Ecto neural progenitor cell (in vitro differentiated cells): ENCODE data around the gene NRIP2.
"Not testable (repeated sequence)": the region's sequence is repeated elsewhere in the genome, so short reads cannot be mapped to it uniquely, and the experiment has no call there.

ENCODE experiments used
- DNase-seq: peaks from one replicate; pipeline ENCODE4 v3.0.0-alpha.2; 2018; ENCODE audit warnings: low spot score

The NRIP2 gene, protein sequence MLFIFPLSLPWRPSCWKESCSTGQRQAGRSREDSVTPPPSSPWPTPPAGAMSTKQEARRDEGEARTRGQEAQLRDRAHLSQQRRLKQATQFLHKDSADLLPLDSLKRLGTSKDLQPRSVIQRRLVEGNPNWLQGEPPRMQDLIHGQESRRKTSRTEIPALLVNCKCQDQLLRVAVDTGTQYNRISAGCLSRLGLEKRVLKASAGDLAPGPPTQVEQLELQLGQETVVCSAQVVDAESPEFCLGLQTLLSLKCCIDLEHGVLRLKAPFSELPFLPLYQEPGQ

GRCh38 chr12:2834581-2835491 is at the start of gene NRIP2:
NRIP2 (minus strand) TSS chr12:2835035; CDS start chr12:2834983, 52 bp downstream.
- DNase-seq, result no peak

DNA sequence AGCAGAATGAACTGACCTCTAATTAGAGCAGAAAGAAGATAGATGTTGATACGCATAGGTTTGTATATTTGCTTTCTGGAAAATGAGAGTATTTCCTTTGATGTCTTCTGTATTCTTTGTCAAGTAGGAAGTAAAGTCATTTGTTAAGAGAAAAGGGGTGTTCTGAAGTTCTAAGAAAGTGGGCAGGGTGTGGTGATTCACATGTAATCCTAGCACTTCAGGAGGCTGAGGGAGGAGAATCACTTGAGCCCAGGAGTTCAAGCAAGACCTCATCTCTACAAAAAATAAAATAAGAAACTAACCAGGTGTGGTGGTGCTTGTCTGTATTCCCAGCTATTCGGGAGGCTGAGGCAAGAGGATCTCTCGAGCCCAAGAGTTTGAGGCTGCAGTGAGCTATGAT is 45.0 kb upstream of the NRIP2 start:
- DNase-seq, result no peak

- no peak for DNase-seq
Observed at GRCh38 chr12:2877953-2878732, 43.3 kb upstream of the NRIP2 start.

- peak; percentile 99 for DNase-seq
Observed at GRCh38 chr12:2877047-2877952, 42.5 kb upstream of the NRIP2 start, which contains the start of the genes FOXM1 and RHNO1. FOXM1 (minus strand) TSS chr12:2877174; CDS start chr12:2874478, 2,696 bp downstream. RHNO1 (plus strand) TSS chr12:2877223; CDS start chr12:2885367, 8,144 bp downstream.

DNA sequence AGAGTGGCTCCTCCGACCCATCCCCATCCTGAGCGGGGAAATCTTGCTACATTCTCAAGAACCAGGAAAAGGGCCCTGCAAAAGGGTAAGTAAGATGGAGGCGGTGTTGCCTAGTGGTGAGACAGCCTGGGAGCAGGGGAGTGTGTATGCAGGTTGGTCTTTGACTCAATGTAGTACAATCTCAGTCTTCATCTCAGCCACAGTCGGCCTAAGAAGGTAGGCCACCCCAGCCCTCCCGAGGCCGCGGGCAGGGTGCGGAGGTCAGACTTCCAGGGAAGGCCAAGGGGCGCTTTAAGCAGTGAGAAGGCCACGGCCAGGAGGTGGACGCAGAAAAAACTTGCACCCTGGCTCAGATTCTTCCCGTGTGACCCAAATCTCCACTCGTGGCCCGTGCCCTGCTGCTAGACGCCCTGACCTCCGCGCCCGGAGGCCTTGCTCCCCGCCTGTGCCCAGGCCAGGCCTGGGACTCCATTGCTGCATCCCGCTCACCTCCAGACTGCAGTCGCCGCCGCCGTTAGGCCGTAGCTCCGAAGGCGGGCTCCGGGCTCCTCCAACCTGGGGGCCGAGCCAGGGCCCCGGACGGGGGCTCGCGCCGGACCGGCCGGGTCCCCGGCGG is 41.7 kb upstream of the NRIP2 start:
- DNase-seq, result no peak

DNA sequence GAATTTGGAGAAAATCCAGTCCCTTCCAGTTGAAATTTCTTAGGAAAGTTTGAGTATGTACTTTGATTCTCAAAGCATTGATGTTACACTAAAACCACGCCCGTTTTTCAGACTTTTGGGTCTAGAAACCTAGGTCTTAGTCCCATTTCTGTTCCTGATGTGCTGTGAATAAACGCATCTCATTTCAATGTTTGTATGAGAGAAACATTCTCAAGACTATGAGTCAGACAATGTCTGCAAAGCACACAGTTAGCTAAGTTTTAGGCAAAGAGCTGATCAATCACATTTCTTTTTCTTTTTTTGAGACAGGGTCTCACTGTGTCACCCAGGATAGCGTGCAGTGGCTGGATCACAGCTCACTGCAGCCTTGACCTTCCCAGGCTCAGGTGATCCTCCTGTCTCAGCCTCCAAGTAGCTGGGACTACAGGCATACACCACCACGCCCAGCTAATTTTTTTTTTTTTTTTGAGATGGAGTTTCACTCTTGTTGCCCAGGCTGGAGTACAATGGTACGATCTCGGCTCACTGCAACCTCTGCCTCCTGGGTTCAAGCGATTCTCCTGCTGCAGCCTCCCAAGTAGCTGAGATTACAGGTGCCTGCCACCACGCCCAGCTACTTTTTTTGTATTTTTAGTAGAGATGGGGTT is 34.3 kb upstream of the NRIP2 start:
- DNase-seq, result not testable (repeated sequence)

GRCh38 chr12:2864198-2864597 is 29.4 kb upstream of the NRIP2 start:
- DNase-seq, result no peak

DNA sequence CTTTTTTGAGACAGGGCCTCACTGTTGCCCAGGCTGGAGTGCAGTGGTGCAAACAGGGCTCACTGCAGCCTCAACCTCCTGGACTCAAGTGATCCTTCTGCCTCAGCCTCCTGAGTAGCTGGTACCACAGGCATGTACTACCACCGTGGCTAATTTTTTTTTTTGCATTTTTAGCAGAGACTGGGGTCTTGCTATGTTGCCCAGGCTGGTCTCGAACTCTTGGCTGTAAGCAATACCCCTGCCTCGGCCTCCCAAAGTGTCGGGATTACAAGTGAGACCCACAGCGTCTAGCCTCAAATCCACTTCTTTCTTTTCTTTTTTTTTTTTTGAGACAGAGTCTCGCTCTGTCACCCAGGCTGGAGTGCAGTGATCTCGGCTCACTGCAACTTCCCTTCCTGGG is 28.6 kb upstream of the NRIP2 start:
- not testable (repeated sequence) for DNase-seq

GRCh38 chr12:2862876-2863275 is 28.0 kb upstream of the NRIP2 start:
- DNase-seq, result no peak

DNA sequence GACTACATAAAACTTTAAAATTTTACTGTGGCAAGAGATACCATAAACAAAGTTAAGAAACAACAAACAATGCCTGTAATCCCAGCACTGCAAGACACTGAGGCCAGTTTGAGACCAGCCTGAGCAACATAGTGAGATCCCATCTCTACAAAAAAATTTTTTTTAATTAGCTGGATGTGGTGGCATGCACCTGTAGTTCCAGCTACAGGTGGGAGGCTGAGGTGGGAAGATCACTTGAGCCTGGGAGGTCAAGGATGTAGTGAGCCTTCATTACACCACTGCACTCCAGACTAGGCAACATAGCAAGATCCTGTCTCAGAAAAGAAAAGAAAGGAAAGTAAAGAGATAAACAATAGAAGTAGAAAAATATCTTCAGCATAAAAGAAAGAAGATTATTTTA is 25.3 kb upstream of the NRIP2 start:
- no peak for DNase-seq

- DNase-seq, result no peak
Observed at GRCh38 chr12:2858944-2859421, 24.1 kb upstream of the NRIP2 start.

GRCh38 chr12:2858334-2858733 is 23.5 kb upstream of the NRIP2 start:
- DNase-seq, result no peak

GRCh38 chr12:2857576-2857975 is 22.7 kb upstream of the NRIP2 start:
- DNase-seq, result no peak

DNA sequence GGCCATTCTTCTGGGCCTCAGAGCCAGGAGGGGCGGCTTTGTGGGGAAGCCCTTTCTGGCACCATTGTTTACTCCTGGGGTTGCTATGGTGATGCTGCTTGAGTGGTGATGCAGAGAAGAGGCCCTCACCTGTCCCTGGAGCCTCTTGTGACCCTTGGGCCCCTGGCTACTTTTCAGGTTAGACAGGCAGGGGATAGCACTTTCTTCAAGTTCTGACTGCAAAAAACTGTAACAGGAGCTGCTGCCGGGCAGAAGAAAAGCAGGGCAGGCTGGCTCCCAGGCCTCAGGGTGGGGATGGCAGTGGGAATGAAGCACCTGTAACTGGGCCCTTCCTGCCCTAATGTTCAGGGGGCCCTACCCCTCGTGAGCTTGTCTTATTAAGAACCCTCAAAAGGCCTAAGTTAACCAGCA is 22.2 kb upstream of the NRIP2 start, which contains the start of gene TEX52:
Gene TEX52 (minus strand): TSS at position 19 of the 411 bp plus-strand sequence. CDS start 13 bp downstream, at position 6.
- DNase-seq, result no peak

GRCh38 chr12:2856051-2856450 is 21.2 kb upstream of the NRIP2 start:
- DNase-seq, result no peak

DNA sequence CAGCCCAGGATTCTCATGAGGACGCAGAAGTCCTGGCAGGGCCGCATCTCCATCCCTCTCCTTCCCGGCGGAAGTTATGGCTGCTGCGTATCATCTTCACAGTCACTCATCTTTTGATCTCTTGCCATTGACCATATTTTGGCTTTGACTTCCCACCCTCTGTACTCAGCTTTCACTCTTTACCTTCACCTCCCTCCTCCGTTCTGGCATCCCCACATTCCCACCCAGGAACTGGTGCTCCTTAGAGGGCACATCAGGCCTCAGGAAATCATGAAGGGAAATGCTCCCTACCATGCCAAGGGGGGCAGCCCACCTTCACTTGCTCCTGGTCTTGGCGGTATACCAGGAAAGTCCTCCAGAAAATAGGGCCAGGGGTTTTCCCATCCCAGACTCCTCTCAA is 20.7 kb upstream of the NRIP2 start:
- no peak for DNase-seq

GRCh38 chr12:2854669-2855453 is 20.0 kb upstream of the NRIP2 start:
- no peak for DNase-seq

DNA sequence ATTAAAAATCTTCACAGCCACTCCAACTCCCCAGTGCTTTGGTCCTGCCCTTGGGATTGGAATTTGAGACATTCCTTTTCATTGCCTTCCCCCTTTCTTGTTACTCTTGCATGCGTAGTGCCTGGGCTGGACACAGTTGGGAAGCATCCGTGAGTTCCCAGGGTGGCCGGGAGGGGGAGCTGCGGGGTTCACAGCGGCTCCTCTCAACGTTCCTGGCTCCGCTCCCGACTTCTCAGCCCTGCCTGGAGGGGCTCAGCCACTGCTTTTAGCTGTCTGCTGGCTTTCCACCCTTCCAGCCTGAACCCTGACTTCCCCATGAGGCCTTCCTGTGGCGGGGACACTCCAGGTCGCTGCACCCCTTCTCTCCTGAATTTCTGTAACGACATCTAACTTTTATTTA is 18.8 kb upstream of the NRIP2 start:
- peak; percentile 96 for DNase-seq

- no peak for DNase-seq
Observed at GRCh38 chr12:2851931-2852330, 17.1 kb upstream of the NRIP2 start.
